Breast epithelium (tissue), 3 donors: ENCODE measurements around the gene AGFG1.

Experiments
- POLR2A ChIP-seq: fragments of 450-650 bp; IDR thresholded peaks from one replicate; pipeline ENCODE4 v1.6.1; 2016; ENCODE audit warnings: antibody characterized with exemption, mild to moderate bottlenecking, moderate library complexity
- TF ChIP-seq, protein P1 (sequence below), 3 donors: fragments of 450-650 bp; IDR thresholded peaks; one replicate each; pipeline ENCODE4 v1.5.1; 2016 to 2017; ENCODE audit warnings: antibody characterized with exemption in 3 of 3, mild to moderate bottlenecking in 3 of 3, moderate library complexity in 3 of 3

DNA sequence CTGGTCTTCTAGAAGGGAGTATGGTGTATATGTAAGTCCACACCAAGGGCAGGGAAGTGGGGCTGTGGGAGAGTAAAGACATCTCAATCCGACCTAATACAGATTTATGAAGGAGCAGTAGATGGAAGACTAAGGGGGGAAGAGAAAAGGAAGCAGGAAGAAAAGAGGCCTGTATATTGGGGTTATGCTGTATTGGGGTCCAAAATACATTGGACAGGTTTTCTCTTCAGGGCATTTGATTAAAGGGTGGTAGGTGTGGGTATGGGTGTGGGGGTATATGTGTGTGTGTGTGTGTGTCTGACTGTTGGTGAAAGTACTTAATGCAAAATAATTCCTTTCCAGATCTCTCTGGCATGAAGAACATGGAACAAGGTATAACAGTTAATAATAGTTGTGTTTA, 93.1 kb downstream of the AGFG1 start:
- TF ChIP-seq, protein P1, sequence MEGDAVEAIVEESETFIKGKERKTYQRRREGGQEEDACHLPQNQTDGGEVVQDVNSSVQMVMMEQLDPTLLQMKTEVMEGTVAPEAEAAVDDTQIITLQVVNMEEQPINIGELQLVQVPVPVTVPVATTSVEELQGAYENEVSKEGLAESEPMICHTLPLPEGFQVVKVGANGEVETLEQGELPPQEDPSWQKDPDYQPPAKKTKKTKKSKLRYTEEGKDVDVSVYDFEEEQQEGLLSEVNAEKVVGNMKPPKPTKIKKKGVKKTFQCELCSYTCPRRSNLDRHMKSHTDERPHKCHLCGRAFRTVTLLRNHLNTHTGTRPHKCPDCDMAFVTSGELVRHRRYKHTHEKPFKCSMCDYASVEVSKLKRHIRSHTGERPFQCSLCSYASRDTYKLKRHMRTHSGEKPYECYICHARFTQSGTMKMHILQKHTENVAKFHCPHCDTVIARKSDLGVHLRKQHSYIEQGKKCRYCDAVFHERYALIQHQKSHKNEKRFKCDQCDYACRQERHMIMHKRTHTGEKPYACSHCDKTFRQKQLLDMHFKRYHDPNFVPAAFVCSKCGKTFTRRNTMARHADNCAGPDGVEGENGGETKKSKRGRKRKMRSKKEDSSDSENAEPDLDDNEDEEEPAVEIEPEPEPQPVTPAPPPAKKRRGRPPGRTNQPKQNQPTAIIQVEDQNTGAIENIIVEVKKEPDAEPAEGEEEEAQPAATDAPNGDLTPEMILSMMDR (IDR thresholded peaks at IDR 0.05) = no peak
- TF ChIP-seq POLR2A = no peak
